Measurements from ENCODE around the gene TLR9.

DNA sequence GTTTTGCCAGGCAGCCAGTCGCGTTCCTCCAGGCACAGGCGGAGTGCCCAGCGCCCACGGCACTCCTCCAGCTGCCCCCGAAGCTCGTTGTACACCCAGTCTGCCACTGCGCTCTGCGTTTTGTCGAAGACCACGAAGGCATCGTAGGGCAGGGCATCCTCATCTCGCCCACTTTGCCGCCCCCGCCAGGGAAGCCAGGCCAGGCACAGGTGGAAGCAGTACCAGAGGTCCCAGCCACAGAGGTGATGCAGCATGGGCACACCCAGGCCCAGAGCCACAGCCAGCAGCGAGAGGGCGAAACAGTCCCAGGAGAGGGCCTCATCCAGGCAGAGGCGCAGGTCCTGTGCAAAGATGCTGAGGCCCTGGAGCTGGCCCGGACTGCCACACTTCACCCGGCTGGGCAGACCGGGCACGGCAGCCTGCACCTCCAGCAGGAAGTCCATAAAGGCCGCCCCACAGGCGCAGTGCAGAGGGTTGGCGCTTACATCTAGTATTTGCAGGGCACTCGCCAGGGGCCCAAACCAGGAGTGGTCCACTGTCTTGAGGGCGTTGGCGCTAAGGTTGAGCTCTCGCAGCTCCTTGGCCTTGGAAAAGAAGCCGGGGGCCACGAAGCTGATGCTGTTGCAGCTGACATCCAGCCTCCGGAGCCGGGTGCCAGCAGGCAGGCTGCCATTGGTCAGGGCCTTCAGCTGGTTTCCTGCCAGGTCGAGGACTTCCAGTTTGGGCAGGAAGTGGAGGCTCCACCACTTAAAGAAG, 3.7 kb downstream of the TLR9 start:
- TF ChIP-seq EP300 (IDR thresholded peaks at IDR 0.05) (no peak), POLR2A (IDR thresholded peaks at IDR 0.05) (no peak), POLR2AphosphoS5 (IDR thresholded peaks at IDR 0.05) (no peak)
- TF ChIP-seq, protein P1, sequence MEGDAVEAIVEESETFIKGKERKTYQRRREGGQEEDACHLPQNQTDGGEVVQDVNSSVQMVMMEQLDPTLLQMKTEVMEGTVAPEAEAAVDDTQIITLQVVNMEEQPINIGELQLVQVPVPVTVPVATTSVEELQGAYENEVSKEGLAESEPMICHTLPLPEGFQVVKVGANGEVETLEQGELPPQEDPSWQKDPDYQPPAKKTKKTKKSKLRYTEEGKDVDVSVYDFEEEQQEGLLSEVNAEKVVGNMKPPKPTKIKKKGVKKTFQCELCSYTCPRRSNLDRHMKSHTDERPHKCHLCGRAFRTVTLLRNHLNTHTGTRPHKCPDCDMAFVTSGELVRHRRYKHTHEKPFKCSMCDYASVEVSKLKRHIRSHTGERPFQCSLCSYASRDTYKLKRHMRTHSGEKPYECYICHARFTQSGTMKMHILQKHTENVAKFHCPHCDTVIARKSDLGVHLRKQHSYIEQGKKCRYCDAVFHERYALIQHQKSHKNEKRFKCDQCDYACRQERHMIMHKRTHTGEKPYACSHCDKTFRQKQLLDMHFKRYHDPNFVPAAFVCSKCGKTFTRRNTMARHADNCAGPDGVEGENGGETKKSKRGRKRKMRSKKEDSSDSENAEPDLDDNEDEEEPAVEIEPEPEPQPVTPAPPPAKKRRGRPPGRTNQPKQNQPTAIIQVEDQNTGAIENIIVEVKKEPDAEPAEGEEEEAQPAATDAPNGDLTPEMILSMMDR (IDR thresholded peaks at IDR 0.05), result no peak

Data from gastroesophageal sphincter (tissue), 3 donors.